Mesothelial cell of epicardium (in vitro differentiated cells): ENCODE results near the gene DLG4. TPM values are rescaled to one million over a fixed set of nuclear protein-coding genes. Genes with fewer than 3 reads are reported as not detected.

ENCODE experiments used
- DNase-seq, 2 experiments: peaks; one replicate each; pipeline ENCODE4 v3.0.0; 2021; ENCODE audit warnings: low spot score in 2 of 2; ENCODE audit not compliant: unreplicated experiment in 2 of 2
- H3K27ac Mint-ChIP-seq: 2 replicates; pipeline ENCODE4 v1.8.0; 2021; ENCODE audit warnings: mixed read lengths
- H3K27me3 Mint-ChIP-seq: 2 replicates; pipeline ENCODE4 v1.8.0; 2021; ENCODE audit warnings: low read depth, mixed read lengths
- H3K36me3 Mint-ChIP-seq: 2 replicates; pipeline ENCODE4 v1.8.0; 2021; ENCODE audit warnings: mixed read lengths
- H3K4me1 Mint-ChIP-seq: 2 replicates; pipeline ENCODE4 v1.8.0; 2021; ENCODE audit warnings: mixed read lengths
- H3K4me3 Mint-ChIP-seq: 2 replicates; pipeline ENCODE4 v1.8.0; 2021; ENCODE audit warnings: mild to moderate bottlenecking, moderate library complexity, mixed read lengths
- H3K9me3 Mint-ChIP-seq: 2 replicates; pipeline ENCODE4 v1.8.0; 2021; ENCODE audit warnings: mixed read lengths
- CTCF ChIP-seq: fragments of 200-600 bp; sonication (generic); IDR thresholded peaks from one replicate; pipeline ENCODE4 v1.5.0; 2021; ENCODE audit warnings: antibody characterized with exemption; ENCODE audit not compliant: unreplicated experiment
- total RNA-seq: library from RNA; stranded (reverse); gene quantifications from 3 replicates; pipeline ENCODE4 v1.2.1, GENCODE V29; 2021

DLG4 gene
- total RNA-seq, 1 donor from 2014 or later, result 62.4 TPM

- Mint-ChIP-seq H3K4me1 (peaks cover 21% of the 10 kb centered on the region), H3K4me3 (peak overlapping the region; percentile 90), H3K27me3 (peaks cover 35% of the 10 kb centered on the region), H3K36me3 (peaks cover 3% of the 10 kb centered on the region), H3K27ac (peak overlapping the region; percentile 97), H3K9me3 (no peaks in the 10 kb centered on the region)
- DNase-seq, result peak in 1 of 2 experiments; percentile 43
- no peak for TF ChIP-seq CTCF
Measured at GRCh38 chr17:7261379-7262191, 41.9 kb upstream of the DLG4 start.

DNA sequence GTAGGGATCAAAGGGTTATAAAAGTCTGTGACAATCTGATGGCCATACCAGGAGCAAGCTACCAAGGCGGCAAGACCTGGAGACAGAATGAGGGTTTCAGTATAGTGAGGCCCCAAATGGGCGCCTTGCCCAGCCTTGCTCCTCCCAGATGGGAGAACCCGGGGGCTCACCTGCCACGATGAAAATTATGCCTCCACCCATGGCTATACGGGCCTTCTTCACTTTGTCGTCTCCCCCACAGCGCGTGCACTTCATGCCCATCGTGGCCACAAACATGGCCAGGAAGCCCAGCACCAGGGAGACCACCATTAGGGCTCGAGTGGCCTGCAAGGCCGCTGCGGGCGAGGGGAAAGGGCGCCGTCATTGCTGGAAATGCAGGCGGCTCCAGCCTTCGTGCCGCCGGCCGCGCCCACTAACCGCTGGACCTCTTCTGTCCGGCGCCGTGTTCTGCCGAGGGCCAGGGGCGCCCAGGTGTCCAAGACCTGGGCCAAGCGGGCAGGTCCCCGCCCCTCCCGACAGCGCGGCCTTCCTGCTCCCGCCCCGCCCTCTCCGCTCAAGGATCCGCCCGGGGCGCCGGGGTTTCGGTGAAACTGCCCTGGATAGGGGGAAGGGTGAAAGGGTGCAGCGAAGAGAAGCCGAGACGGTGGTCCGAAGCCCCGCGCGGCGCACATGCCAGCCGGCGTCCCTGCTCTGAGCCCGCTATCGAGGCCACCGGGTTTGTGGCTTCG lies 41.2 kb upstream of the DLG4 start:
- no peak for TF ChIP-seq CTCF
- H3K9me3 Mint-ChIP-seq, result no peaks in the 10 kb centered on the region
- DNase-seq, result peak in 1 of 2 experiments; percentile 56
- H3K36me3 Mint-ChIP-seq, result peaks cover 8% of the 10 kb centered on the region
- H3K4me1 Mint-ChIP-seq, result peaks cover 21% of the 10 kb centered on the region
- peak overlapping the region; percentile 72 for H3K4me3 Mint-ChIP-seq
- H3K27me3 Mint-ChIP-seq, result peaks cover 35% of the 10 kb centered on the region
- peak overlapping the region; percentile 89 for H3K27ac Mint-ChIP-seq

- Mint-ChIP-seq H3K4me3 (peak overlapping the region; percentile 72), H3K4me1 (peaks cover 21% of the 10 kb centered on the region), H3K36me3 (peaks cover 8% of the 10 kb centered on the region), H3K27me3 (peaks cover 35% of the 10 kb centered on the region), H3K9me3 (no peaks in the 10 kb centered on the region), H3K27ac (peak overlapping the region; percentile 89)
- DNase-seq, result no peak
- no peak for TF ChIP-seq CTCF
Measured at GRCh38 chr17:7260151-7260550, 40.5 kb upstream of the DLG4 start.

DNA sequence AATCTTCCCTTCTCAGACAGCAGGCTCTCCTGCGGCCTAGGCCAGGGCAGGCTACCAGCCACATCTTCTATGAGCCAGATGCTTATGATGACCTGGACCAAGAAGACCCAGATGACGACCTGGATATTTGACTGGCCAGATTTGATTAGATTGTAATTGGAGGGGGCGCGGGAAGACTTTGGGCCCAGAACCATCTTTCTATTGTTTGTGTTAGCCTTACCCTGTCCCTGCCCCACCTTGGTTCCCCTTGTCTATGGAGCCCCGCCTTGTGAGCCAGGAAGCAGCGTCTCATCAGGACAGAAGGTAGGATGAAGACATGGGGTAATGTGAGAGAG lies 39.9 kb upstream of the DLG4 start:
- no peak for TF ChIP-seq CTCF
- Mint-ChIP-seq H3K36me3 (peaks cover 13% of the 10 kb centered on the region), H3K27ac (peak overlapping the region; percentile 22), H3K27me3 (peaks cover 33% of the 10 kb centered on the region), H3K4me1 (peaks cover 21% of the 10 kb centered on the region), H3K9me3 (no peaks in the 10 kb centered on the region), H3K4me3 (no peak overlapping the region)
- no peak for DNase-seq

DNA sequence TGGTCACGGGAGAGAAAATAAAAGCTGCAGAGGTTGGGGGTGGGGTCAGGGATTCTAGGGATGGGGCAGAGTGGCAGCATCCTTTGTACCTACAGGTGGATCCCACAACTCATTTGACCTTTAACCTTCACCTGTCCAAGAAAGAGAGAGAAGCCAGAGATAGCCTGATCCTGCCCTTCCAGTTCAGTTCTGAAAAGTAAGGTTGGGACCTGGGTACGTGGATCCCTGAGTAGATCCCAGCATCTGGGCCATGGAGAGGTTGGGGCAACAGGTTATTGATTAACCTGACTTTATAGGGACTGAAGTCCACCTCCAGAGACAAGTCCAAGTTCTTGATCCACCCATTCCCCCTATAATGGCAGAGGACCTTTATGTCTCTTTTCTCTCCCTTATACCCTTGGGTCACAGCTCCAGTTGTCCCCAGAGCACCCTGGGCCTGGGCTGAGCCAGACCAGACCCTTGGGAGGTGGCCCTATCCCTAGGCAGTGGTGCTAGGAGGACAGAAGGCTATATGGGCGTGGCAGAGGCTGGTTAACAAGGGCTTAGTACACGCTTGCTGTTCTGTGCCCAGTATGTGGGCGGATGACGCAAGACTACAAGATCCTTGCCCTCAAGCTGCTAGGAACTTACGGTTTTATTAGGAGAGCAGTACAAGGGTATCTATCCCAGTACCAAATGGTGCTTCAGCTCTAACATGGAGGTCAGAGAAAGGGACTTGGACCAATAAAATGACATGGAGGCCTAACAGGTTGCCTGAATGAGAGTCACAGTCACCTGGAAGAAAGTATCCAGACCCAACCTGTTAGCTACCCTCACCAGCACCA lies 39.3 kb upstream of the DLG4 start:
- no peaks in the 10 kb centered on the region for H3K9me3 Mint-ChIP-seq
- peaks cover 20% of the 10 kb centered on the region for H3K4me1 Mint-ChIP-seq
- H3K36me3 Mint-ChIP-seq, result peaks cover 14% of the 10 kb centered on the region
- no peak overlapping the region for H3K27ac Mint-ChIP-seq
- no peak for DNase-seq
- no peak for TF ChIP-seq CTCF
- H3K27me3 Mint-ChIP-seq, result peaks cover 28% of the 10 kb centered on the region
- no peak overlapping the region for H3K4me3 Mint-ChIP-seq
